Measurements from ENCODE around the gene SPAG4. TPM values are rescaled to one million over a fixed set of nuclear protein-coding genes. Genes with fewer than 3 reads are reported as not detected.

The SPAG4 gene
- total RNA-seq, 1 donor: 6.5 TPM

DNA sequence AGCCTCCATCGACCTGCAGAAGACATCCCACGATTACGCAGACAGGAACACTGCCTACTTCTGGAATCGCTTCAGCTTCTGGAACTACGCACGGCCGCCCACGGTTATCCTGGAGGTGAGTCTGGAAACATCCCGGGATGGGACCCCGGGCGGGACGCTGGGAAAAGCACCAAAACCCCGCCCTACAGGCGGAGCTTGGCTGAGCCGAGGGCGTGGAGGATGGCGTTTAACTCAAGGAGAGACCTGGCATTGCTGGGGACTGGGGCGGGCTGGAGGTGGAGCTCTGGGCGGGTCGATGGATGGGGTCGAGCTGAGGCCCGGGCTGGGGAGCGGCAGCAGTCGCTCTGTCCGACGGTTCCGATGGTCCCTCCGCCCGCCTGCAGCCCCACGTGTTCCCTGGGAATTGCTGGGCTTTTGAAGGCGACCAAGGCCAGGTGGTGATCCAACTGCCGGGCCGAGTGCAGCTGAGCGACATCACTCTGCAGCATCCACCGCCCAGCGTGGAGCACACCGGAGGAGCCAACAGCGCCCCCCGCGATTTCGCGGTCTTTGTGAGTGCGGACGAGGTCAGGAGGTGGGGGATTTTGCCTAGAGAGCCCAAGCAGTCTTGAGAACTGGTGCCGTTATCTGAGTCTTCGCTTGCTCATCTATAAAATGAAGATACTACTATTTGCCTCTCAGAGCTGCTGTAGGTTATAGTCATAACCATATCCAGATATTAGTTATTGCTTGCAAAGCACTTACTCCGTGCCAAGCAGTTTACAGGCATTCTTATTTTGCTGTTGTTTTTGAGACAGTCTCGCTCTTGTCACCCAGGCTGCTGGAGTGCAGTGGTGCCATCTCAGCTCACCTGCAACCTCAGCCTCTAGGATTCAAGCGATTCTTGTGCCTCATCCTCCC, 3.8 kb downstream of the SPAG4 start:
- DNase-seq (ENCODE audit: low read depth in 2 of 3, low spot score in 2 of 3): peak; percentile 68 to 85 (median 78)

DNA sequence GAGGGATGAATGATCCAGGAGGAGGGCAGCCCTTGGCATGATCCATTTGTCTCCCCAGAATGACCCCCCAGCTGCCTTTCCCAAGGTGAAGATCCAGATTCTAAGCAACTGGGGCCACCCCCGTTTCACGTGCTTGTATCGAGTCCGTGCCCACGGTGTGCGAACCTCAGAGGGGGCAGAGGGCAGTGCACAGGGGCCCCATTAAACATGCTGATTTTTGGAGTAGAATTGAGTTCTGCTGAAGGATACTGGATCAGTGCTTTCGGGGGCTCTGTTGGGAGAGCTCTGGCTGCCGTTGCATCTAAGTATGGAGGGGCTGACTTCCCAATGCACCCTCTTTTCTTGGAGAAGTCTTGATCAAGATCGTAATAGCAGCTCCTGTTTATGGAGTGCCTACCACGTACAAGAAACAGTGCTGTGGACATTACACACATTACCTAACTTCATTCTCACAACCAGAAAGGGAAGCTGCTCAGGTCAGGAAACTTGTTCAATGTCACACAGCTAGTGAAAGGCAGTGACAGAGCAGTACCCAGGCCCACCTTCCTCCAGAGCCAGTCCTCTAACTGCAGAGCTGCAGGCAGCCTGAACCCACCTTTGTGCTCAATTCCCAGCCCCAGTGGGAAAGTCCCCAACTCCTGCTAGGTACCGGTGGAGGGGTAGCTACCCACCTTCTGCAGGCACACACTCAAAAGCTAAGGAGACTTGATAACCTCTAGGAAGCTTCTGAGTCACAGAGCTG, 5.4 kb downstream of the SPAG4 start:
- no peak for DNase-seq (ENCODE audit: low read depth in 2 of 3, low spot score in 2 of 3)

DNA sequence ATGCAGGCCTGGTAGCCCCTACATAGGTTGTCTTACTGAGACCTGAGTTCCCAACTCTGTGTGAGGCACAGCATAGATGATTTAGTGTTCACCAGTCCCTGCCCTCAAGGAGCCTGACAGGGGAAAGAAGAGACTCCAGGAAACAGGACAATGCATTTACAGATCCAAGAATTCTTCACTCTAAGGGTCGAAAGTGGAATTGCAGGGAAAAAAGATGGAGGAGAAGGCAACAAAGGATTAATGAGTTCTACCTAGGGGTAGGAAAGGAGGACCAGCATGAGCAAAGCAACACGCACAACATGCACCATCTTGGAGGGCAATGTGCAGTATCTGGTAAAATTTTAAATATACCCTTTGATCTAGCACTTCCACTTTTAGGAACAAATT, 5.9 kb downstream of the SPAG4 start:
- DNase-seq (ENCODE audit: low read depth in 2 of 3, low spot score in 2 of 3): no peak

DNA sequence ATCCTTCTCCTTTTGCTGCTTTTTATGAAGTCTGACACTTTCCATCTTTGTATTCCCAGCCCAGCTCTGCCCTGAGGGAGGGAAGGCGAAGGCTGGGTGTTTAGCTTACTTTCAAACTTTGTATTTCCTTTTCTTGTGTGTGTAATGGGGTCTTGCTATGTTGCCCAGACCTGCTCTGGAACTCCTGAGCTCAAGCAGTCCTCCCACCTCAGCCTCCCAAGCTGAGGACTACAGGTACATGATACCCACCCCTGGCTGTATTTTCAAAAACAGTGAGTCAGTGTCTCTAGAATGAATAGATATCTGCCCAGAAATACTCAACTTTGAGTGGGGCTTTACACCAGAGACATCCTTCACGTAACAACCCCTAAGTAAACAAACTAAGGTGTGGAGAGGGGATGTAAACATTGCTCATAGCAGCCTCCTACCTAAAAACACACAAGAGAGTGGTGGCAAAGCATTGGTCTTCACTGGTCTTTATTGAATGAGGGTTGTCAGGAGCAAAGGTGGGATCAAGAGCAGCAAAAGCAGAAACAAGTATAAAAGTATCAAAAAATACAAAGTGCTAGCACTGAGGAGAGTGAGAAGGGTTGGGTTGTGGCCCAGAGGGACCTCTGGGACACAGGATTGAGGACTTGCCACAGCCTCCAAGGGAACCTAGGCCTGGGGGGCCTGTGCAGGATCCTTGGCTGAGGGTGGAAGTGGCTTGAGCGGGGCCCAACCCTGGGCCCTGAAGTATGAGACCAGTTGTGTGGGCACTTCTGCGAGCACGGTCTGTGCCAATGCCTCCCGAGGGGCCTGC, 10.2 kb downstream of the SPAG4 start:
- DNase-seq (ENCODE audit: low read depth in 2 of 3, low spot score in 2 of 3): no peak

DNA sequence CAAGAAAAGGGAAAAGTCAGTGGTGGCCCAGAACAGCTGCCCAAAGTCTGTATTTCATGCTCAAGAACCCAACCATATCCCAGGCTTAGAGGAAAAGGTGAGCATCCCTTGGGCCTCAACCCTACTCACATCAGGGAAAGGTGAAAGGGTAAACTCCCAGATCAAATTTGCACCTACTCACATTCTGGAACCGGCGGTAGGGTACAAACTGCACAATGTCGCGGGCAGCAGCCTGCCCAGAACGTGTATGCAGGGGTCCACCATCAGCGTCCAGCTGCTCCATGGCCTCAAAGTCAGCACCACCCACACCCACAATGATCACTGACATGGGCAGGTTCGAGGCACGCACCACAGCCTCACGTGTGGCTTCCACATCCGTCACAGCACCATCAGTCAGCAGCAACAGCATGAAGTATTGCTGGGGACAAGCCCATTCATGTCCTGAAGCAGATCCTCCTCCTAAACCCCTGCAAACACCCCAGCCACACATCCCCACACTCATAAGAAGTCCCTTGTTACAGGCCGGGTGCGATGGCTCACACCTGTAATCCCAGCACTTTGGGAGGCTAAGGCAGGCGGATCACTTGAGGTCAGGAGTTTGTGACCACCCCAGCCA, 10.9 kb downstream of the SPAG4 start:
- DNase-seq (ENCODE audit: low read depth in 2 of 3, low spot score in 2 of 3): no peak

DNA sequence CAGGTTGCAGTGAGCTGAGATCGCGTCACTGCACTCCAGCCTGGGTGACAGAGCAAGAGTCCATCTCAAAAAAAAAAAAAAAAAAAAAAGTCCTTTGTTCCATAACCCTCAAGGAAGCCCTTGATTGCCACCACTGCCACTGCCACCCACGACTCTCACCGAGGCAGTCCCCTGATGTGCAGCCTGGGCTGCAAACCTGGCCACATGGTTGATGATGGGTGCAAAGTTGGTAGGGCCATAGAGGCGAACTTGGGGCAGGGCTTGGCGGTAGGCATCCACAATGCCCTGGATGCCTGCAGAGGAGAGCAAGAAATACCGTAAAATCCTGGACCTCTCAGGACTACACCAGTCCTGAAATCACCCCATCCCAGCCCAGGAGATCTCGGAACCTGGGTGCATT, 11.5 kb downstream of the SPAG4 start:
- DNase-seq (ENCODE audit: low read depth in 2 of 3, low spot score in 2 of 3): no peak

DNA sequence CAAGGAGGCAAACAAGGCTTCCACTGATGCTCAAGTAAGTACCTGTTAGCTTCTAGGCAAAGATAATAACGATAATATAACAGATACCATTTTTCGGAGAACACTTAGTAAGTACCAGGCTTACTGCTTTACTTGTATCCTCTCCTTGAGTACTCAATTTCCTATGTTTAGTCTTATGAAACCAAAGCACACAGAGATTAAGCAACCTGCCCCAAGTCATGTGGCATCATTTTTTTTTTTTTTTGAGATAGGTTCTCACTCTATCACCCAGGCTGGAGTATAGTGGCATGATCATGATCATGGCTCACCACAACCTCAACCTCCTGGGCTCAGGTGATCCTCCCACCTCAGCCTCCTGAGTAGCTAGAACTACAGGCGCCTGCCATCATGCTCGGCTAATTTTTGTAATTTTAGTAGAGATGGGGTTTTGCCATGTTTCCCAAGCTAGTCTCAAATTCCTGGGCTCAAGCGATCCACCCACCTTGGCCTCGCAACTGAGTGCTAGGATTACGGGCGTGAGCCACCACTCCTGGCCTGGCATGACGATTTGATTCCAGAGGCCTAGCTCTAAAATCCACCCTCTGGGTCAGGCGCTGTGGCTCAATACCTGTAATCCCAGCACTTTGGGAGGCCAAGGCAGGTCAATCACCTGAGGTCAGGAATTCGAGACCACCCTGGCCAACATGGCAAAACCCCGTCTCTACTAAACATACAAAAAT, 14.0 kb downstream of the SPAG4 start:
- no peak for DNase-seq (ENCODE audit: low read depth in 2 of 3, low spot score in 2 of 3)

DNA sequence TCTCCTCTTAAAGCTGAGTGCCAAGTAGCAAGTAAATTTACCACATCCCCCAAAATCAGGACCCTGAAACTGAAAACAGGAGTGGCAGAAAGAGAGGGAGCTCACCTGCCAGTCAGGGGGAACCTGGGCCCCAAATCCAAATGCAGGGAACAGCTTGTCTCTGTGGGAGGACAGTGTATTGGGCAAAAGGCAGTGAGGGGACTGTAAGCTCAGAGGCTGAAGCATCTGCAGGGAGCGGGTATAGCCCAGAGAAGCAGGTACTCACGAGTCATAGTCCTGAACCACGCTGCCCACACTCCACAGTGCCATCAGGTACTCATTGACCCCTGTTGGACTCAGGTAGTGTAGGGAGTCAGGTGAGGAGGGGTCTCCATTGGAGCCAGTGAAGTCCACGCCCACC, 15.0 kb downstream of the SPAG4 start:
- DNase-seq (ENCODE audit: low read depth in 2 of 3, low spot score in 2 of 3): no peak

DNA sequence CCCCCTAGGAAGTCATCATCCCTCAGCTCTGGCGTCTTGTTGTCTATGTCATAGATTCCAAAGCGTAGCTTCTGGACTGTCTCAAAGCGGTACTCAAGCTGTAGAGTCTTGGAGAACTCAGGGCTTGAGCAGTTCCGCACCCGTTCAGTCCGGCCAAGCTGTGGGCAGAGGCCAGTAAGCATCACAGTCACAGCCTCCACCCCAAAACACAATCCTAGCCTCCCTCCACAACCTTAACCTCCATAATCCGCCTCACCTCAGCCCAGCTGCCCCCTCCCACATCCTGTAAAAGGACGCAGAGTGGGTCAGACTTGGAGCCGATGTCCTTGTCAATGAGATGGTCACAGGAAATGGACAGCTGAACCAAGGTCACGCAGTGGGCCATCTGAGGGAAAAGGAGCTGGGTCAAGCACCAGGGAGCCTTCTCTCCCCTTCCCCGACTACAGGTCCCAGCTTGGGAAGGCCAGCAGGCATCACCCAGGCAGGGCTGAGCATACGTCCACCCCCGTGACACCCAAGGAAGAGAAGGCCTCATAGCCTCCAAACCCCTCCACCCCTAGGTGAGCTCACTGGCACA, 17.0 kb downstream of the SPAG4 start:
- no peak for DNase-seq (ENCODE audit: low read depth in 2 of 3, low spot score in 2 of 3)

DNA sequence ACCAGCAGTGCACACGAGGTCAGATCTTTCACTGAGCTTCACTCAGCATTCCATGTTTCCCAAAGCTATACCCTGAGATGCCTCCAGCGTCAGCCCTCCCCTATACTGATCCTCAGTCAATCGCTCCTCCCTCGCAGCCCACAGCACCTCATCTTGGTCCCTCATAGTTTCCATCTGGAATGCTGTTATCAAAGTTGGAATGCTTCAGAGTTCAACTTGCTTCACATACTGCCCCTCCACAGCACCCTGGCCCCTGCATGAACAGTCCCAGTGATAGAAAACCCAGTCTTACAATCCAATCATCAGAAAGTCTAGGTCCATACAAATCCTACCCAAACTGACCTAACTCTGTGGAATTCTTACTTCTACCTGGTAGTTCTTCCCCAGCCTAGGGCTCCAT, 20.0 kb downstream of the SPAG4 start:
- DNase-seq (ENCODE audit: low read depth in 2 of 3, low spot score in 2 of 3): no peak

DNA sequence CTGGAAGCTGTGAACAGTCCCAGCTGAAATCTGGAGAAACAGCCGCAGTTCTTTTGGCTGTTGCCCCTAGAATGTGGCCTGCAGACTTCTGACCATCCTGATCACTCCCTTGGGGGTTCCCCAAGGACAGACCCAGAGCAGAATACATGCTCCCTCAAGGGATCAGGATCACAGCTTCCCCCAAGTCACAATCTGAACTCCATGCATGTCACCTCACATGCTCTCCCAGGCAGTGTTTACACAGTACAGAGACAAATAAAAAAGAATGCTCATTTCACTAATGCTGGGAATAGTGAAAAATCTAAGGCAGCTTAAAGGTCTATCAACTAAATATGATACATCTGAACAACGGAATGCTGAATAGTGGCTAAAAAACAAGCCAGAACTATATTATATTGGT, 20.5 kb downstream of the SPAG4 start:
- no peak for DNase-seq (ENCODE audit: low read depth in 2 of 3, low spot score in 2 of 3)

DNA sequence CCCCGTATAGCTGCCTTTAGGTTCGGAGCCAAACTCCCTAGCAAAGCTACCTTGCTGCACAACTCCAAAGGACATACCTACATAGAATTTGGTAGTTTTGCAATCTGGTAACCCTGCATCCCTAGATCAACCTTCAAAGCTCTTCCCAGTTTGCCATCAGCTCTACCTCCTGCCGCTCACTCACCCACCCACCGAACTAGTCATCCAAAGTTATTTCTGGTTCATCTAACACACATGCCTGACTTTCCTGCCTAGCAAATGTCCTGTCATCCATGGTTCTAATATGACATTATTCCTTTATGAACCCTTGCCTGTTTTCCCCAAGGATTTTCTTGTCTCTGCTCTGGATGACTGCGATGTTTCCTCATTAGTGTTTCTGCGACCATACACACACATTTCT, 21.6 kb downstream of the SPAG4 start:
- DNase-seq (ENCODE audit: low read depth in 2 of 3, low spot score in 2 of 3): no peak

DNA sequence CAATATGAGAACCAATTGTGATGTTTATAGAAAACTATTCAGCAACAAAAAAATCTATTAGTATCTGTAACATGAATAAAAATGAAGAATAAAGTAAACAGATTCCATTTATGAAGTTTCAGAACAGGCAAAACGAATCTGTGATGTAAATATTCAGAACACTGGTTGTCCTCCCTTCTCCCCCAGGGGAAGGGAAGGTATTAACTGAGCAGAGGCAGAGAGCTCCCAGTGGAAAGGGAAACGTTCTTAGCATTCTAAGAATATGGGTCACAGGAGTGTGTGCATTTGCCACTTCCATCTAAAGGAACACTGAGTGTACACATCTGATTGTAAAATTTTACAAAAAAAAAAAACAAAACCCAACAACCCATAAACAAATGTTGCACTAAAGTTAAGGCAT, 23.1 kb downstream of the SPAG4 start:
- DNase-seq (ENCODE audit: low read depth in 2 of 3, low spot score in 2 of 3): no peak

DNA sequence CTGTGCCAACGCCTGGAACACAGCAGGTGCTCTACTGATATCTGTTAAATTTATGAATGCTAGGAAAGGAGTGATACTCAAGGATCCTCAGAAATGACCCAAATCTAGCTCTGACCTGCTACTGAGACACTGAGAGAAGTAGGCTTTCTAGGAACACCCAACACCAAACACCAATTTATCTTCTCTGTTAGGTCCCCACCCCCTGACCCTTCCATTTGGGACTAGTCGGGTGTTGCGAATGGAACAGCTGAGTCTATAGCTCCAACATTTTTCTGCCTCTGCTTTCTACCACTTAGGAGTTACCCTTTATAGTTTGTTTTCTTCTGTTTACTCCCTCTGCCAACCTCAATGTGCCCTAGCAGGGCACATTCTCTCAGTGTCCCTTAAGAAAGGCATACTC, 25.1 kb downstream of the SPAG4 start:
- DNase-seq (ENCODE audit: low read depth in 2 of 3, low spot score in 2 of 3): no peak

DNA sequence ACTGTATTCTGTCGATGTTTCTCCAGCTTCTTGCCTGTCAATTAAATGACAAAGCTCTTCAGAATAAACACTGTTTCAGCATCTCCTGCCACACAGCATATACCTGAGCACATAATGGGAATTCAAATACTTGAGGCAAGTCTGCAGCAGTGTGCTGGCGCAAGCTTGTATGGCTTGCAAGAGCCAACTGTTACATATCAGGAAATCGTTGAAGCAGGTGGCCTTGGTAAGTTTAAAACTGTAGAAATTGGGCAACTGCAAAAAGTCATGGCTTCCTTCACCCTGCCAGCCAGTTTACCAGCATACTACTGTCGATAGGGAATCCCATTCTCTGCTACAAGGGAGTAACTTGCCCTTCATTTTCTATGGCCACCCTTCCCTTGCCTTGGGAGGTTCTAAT, 26.1 kb downstream of the SPAG4 start:
- DNase-seq (ENCODE audit: low read depth in 2 of 3, low spot score in 2 of 3): no peak

DNA sequence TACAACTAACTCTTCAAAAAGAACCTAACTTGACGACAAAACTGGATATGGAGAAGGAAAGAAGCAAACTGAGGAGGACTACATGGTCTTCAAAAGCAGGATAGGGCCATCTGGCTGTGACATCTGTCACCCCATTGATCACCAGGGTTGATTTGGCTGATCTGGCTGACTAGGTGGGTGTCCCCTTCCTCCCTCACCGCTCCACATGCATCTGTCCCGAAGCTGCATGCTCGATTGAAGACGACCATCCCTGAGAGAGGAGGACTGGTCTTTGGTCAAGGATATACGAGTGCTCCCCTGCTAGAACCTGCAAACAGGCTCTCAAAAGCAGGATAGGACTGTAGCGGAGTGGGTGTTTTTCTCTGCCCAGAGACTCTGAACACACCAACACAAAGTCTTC, 27.4 kb downstream of the SPAG4 start:
- DNase-seq (ENCODE audit: low read depth in 2 of 3, low spot score in 2 of 3): no peak

DNA sequence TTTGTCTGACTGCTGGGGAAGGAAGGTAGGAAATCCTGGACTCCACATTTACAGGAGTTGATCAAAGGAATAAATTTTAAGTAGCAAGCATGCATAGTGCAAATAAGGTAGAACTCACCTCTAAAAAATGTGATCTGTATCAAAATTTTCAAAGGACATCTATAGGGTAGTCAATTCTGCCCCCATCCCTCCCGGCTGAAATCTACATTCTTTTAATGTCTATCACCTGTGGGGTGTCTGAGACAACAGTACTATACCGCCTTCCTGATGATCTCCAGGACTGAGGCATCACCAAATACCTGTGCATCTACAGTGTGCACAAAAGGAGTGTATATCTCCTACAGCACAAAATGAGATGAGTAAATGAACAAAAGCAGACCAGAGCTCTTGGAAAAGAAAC, 29.2 kb downstream of the SPAG4 start:
- DNase-seq (ENCODE audit: low read depth in 2 of 3, low spot score in 2 of 3): no peak

DNA sequence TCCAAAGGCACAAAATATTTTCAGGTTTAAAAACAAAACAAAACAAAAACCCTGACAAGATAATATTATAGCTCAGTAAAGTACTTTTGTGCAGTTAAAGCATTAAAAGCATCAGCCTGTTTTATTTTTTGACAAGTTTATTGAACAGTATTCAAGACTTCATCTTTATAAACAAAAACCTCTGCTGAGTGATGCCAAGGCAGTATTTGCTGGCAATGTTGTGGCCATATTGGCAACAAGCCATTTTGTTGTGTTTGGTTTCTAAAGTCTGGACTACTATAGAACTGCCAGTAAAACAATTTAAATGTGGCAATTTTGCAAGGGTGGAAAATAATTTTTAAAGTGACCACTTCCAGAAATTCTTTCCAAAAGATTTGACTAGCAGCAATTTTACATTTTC, 33.2 kb downstream of the SPAG4 start:
- no peak for DNase-seq (ENCODE audit: low read depth in 2 of 3, low spot score in 2 of 3)

DNA sequence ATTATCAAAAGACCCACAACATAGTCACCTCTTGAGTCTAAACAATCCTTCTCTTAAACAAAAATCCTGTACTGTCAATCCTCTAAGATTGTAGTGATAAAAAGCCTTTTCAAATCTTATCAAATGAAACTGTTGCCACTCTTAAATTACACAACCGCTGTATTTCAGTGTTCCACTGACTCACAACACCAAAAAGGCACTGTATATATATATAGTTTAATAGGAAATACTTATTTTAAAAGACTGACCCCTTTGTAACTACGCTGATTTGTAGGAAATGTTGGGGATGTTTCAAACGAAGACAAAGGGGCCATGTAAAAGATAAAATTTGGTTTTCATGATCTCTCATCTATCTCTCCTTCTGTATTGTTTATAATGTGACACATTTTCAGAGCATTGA, 35.0 kb downstream of the SPAG4 start:
- DNase-seq (ENCODE audit: low read depth in 2 of 3, low spot score in 2 of 3): no peak

DNA sequence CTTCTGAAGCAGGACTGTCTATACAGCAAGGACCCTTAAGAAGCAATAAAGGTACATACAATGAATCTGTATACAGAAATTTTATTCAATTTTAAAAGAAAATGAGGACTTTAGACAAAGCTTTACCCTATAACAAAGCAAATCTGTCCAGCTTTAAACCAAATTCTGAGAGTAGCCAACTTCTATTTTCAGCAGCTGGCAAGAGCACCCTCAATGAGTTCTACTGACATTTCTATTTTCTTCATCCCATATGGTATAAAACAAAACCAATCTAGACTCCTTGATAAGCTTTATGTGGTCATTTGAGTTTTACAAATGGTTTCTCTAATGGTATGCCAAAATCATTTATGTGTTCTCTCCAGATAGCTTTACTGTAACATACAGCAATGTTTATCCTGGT, 36.3 kb downstream of the SPAG4 start:
- no peak for DNase-seq (ENCODE audit: low read depth in 2 of 3, low spot score in 2 of 3)

Measured in hematopoietic multipotent progenitor cell (in vitro differentiated cells).